Stimulated activated CD8-positive, alpha-beta memory T cell treated with anti-CD3 and anti-CD28 coated beads, Interleukin-4, amount 100 ng/mL, for 1 hour (primary cell): Measurements from ENCODE around the gene PTPRG.

Experiments
- DNase-seq, 2 donors: peaks; one replicate each; pipeline ENCODE4 v3.0.0-alpha.2; 2020; ENCODE audit warnings: low read depth in 2 of 2, low spot score in 1 of 2

Gene PTPRG

DNA sequence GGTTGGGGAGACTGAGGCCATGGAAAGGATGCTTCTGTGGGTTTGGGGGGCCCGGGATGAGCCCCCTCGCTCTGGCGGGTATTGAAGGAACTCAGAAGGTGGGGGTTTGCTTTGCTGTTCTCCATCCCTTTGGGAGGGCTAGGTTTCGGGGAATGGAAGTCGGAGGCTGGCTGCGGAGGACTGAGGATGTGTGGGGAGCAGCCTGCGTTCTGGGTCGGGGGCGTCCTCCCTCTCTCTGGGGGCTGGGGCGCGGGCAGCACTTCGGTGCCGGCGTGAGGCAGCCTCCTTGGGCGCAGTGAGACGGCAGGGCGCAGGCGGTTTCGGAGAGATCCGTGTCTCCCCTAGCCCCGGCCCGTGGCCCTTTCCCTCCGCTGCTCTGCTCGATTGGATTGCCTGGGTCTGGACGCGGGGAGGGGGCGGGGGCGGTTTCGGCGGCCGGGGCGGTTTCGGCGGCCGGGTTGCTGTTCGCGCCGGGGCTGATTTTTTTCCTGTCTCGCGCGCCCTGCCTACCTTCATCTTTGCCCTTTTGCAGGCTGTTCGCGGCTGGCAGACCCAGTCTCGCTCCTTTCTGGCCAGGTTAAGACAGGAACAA is 1.4 kb downstream of the PTPRG start:
- DNase-seq: no peak

GRCh38 chr3:61563313-61564271 is 2.2 kb downstream of the PTPRG start:
- no peak for DNase-seq

DNA sequence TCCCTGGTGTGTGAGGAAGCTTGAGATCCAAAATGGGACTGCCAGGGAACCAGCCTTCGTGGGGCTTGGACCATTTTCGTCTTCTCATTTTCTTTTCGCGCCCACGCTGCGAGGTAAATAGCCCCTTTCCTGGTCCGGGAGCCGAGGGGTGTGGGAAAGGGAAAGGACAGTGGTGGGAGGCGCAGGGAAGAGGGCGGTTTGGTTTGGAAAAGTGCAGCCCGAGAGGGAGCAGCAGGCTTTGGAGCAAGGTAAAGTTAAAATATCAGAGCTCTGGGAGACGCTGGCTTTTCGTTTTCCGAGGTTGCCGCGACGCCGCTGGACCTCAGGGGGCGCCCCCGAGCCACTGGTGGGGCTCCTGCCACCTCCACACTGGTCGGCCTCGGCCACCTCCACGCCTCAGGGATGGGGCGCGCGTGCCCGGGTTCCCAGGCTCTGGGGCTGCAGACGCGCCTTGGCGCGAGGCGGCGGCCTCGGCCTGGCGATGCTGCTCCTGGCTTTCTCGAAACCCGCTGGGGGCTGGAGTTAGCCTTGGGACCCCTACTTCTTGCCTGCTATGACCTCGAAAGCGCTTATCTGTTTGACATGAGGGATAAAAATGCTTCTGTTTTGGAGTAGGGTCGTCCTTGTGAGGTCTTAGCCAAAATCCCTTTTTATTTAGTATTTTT is 3.2 kb downstream of the PTPRG start:
- no peak for DNase-seq

- DNase-seq: no peak
These were observed 4.2 kb downstream of the PTPRG start for GRCh38 chr3:61565569-61565968.

GRCh38 chr3:61568127-61568526 is 6.8 kb downstream of the PTPRG start:
- no peak for DNase-seq

DNA sequence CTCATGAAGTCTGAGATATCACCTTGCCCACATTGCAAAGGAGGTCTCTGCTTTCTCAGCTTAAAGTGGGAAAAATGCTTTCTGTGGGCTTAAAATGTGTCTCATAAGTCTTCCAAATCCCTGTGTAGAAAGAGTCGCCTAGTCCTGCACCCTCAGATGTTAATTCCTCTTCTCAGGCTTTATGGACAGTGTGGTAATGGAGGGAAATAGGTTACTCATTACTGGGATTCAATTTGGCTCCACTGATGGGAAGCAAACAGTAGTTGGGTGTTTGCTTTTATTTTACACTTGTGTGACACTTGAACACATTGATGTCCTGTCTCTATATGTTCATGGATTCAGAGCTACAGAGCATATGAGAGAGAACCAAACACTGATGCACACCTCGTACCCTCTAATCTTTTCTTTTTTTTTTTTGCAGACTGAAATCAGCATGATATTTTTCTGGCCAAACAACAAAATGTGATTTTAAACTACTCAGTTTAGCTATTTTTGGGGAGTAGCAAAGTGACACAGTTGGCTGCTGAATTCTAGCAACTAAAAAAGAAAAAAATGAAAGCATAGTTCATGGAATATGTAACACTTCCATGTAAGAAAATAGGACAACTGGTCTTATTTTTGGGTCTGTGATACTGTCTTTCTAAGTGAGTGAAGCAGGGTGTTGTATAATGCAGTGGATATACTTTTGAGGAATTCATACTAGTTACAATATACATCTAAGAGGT is 8.6 kb downstream of the PTPRG start:
- DNase-seq: no peak

DNA sequence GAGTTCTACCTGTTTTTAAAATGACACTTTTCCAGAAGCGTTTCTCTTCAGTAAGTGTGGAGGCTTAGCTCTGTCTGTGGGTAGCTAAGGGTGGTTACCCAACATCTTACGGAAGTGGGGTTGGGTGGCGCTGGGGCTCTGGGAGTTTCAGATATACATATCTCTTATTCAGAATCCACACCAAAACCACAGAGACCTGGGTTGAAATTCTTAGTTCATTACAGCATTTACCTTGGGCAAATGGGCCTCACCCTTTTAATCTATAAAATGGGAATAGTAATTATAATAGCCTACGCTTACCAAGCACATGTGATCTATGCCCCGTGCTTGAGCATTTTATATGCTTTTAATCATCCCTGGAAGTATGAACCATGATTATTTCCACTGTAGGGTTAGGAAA is 9.4 kb downstream of the PTPRG start:
- no peak for DNase-seq

DNA sequence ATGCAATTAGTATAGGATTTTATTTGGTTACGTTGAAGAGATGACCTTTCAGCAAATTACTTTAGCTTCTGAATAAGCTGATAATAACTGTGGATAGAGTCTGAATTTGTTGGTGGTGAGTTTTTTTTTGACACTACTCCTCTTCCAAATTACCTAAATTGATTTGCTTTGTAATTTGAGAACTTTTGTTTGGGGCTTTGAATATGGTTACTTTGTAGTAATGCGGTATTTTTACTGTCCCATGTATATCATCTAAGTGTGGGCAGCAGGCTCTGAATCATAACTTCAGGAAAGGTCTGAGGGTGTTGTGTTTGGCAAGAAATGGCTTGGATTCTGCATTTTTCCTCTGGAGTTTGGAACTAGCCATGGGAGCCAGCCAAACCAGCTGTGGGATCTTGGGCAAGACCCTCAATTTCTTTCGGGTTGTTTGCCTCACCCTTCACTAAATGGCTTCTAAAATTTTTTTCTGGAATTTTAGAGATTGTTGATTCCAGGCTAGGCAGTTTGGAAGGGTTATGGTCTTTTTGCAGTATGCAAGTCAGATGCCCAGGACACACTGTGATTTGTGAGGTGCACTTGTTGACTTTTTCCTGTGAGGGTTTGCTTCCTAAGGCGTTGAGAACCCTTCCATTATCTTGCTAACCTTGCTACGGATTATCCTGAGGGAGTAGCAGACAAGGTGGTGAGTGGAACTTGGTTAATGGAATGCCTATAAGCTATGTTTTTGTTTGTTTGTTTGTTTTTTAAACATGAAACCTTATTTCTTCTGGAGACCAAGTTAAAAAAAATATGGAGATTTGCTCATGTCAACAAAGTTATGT is 10.4 kb downstream of the PTPRG start:
- DNase-seq: no peak

DNA sequence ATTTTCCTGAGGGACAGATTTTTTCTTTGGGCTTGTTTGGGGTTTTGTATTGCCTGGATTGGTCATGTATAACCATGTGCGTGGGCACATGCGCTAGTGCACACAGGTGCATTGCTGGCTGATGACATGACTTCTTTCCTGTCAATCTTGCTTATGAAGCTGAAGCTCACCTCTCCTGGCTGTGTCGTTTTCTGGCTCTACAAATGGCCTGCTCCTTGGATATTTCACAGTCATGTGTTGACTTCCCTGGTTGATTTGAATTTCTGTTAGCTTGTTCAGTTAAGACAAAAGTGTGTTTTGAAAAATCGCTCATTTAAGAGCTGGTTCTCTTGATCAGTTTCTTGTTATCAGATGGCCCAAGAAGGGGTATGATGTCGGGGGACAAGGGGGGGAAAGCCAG is 11.5 kb downstream of the PTPRG start:
- no peak for DNase-seq

GRCh38 chr3:61573441-61573840 is 12.1 kb downstream of the PTPRG start:
- DNase-seq: no peak

- no peak for DNase-seq
These were observed 13.5 kb downstream of the PTPRG start for GRCh38 chr3:61574854-61575253.

DNA sequence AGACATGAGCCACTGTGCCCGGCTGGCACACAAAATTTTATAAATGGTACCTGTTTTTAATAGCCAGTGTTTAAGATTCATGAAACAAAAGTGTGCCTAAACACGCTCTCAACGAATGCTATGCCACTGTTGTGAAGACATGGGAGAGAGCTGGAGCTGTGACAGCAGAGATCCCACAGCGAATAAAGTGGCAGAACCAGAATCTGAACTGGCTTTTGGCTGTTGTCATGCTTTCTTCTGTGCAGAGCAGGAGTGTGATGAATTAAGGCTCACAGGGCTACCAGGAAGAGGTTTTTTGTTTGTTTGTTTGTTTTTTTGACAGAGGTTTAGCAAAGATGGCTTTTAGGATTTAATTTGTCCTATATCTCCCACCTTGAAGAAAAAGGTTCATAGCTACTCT is 14.5 kb downstream of the PTPRG start:
- DNase-seq: no peak

GRCh38 chr3:61577760-61578159 is 16.4 kb downstream of the PTPRG start:
- no peak for DNase-seq

- DNase-seq: no peak
These were observed 17.4 kb downstream of the PTPRG start for GRCh38 chr3:61578667-61579367.

GRCh38 chr3:61579685-61580084 is 18.3 kb downstream of the PTPRG start:
- no peak for DNase-seq

DNA sequence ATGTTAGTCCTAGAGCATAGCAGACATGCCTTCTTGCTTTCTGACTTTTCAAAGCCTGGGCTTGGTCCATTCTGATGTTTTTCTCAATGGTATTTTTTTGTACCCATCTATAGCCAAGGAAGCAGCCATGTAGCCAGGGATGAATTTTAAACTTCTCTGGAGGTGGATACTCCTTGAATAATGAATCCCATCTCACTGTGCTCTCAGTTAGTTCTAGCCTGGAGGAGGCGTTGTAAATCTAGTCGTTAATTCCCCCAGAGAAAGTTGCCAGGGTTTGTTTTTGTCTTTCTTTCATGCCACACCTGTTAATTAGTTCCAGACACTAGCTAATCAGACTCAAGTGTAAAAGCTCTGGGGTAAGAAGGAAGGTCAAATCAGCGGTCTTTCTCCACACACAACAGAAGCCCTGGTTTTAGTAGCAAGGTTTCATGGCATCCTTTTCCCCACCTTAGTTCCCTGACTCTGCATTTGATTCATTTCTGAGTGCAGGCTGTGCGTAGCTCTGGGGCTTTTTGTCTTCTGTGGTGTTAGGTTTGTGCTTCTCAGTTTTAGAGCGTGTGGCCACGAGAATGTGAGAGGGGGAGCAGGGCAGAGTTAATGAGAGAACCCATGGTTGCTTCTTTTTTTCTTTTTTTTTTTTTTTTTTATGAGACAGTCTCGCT is 19.7 kb downstream of the PTPRG start:
- DNase-seq: no peak

GRCh38 chr3:61582287-61582686 is 20.9 kb downstream of the PTPRG start:
- DNase-seq: no peak

- no peak for DNase-seq
These were observed 21.5 kb downstream of the PTPRG start for GRCh38 chr3:61582846-61583245.
